Measurements from ENCODE around the gene B3GALT6.
A peak's percentile ranks its signal among the peaks of the same experiment; 100 is the strongest.

Gene B3GALT6

GRCh38 chr1:1202831-1203560 lies 29.0 kb upstream of the B3GALT6 start:
- DNase-seq: peak; percentile 72

GRCh38 chr1:1203561-1204424 lies 28.2 kb upstream of the B3GALT6 start:
- DNase-seq: peak; percentile 51

- no peak for DNase-seq
Measured at GRCh38 chr1:1204425-1204920, 27.6 kb upstream of the B3GALT6 start.

- DNase-seq: no peak
Measured at GRCh38 chr1:1204998-1205768, 26.9 kb upstream of the B3GALT6 start.

GRCh38 chr1:1205769-1206375 lies 26.2 kb upstream of the B3GALT6 start:
- no peak for DNase-seq

- DNase-seq: peak; percentile 30
Measured at GRCh38 chr1:1206376-1206965, 25.6 kb upstream of the B3GALT6 start, which contains the start of gene TNFRSF18. Gene TNFRSF18 (minus strand): TSS chr1:1206592. CDS start chr1:1206571, 21 bp downstream.

- DNase-seq: no peak
Measured at GRCh38 chr1:1206966-1207531, 25.0 kb upstream of the B3GALT6 start.

GRCh38 chr1:1207571-1207892 lies 24.5 kb upstream of the B3GALT6 start:
- no peak for DNase-seq

GRCh38 chr1:1208713-1209433 lies 23.2 kb upstream of the B3GALT6 start:
- peak; percentile 26 for DNase-seq

GRCh38 chr1:1210726-1211540 lies 21.1 kb upstream of the B3GALT6 start:
- DNase-seq: peak; percentile 22

- DNase-seq: no peak
Measured at GRCh38 chr1:1211541-1212441, 20.2 kb upstream of the B3GALT6 start.

- no peak for DNase-seq
Measured at GRCh38 chr1:1212780-1213344, 19.2 kb upstream of the B3GALT6 start.

- DNase-seq: no peak
Measured at GRCh38 chr1:1213345-1214265, 18.4 kb upstream of the B3GALT6 start, which contains the start of gene TNFRSF4. Gene TNFRSF4 (minus strand): TSS chr1:1214153. CDS start chr1:1214127, 26 bp downstream.

GRCh38 chr1:1215080-1215676 lies 16.9 kb upstream of the B3GALT6 start:
- no peak for DNase-seq

GRCh38 chr1:1215881-1216605 lies 16.0 kb upstream of the B3GALT6 start:
- DNase-seq: no peak

All from NCI-H2171 treated with DMSO at 0.1 percent for 48 hours (cell line).